PC-9 (cell line): ENCODE measurements around the gene SEL1L.

ENCODE experiments used
- EZH2 ChIP-seq: fragments of 200-600 bp; sonication (generic); IDR thresholded peaks from 2 replicates; pipeline ENCODE4 v1.8.0; 2017; ENCODE audit warnings: antibody characterized with exemption, low read depth
- TF ChIP-seq, protein P1 (sequence below): fragments of 200-600 bp; sonication (generic); conservative IDR thresholded peaks from 2 replicates; pipeline ENCODE4 v1.6.1; 2017; ENCODE audit warnings: mixed run types, antibody characterized with exemption, mild to moderate bottlenecking, moderate library complexity

DNA sequence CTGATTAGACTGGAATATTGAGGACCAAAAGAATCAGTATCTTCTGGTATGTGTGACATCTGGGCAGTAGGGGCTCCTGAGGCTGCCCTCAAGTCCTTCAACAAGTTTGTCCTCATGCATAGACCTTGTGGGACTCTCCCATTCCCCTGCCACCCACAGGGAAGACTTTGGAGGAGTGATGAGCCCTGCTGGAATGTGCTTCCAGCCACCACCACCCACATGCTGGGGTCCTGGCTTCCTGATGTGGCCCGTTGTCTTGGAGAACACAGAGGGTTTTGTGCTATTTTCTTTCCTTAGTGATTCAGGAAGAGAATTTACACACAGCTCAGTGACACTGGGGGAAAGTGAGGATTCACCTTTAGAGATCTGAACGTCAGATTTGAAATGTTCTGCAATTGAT is 29.2 kb upstream of the SEL1L start:
- TF ChIP-seq, protein P1, sequence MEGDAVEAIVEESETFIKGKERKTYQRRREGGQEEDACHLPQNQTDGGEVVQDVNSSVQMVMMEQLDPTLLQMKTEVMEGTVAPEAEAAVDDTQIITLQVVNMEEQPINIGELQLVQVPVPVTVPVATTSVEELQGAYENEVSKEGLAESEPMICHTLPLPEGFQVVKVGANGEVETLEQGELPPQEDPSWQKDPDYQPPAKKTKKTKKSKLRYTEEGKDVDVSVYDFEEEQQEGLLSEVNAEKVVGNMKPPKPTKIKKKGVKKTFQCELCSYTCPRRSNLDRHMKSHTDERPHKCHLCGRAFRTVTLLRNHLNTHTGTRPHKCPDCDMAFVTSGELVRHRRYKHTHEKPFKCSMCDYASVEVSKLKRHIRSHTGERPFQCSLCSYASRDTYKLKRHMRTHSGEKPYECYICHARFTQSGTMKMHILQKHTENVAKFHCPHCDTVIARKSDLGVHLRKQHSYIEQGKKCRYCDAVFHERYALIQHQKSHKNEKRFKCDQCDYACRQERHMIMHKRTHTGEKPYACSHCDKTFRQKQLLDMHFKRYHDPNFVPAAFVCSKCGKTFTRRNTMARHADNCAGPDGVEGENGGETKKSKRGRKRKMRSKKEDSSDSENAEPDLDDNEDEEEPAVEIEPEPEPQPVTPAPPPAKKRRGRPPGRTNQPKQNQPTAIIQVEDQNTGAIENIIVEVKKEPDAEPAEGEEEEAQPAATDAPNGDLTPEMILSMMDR = no peak
- no peak for TF ChIP-seq EZH2
